Astrocyte of the spinal cord (primary cell): ENCODE data around the gene MCEE.
"Not testable (repeated sequence)": the region's sequence is repeated elsewhere in the genome, so short reads cannot be mapped to it uniquely, and the experiment has no call there.

Experiments used
- DNase-seq: peaks from one replicate; pipeline ENCODE4 v3.0.0; 2011; ENCODE audit warnings: low read depth, low spot score
- H3K4me3 ChIP-seq: 2 replicates; pipeline ENCODE4 v1.5.1; 2011; ENCODE audit warnings: low read depth, mild to moderate bottlenecking, low read length, moderate library complexity
- CTCF ChIP-seq: IDR thresholded peaks from 2 replicates; pipeline ENCODE4 v1.5.1; 2012; ENCODE audit warnings: low read depth, mild to moderate bottlenecking, low read length, inconsistent platforms
- in situ Hi-C: cut with HindIII; loops from 2 replicates; pipeline ENCODE4 v1.10.0; 2017; ENCODE audit warnings: low sequenced_read_pairs

Gene MCEE

DNA sequence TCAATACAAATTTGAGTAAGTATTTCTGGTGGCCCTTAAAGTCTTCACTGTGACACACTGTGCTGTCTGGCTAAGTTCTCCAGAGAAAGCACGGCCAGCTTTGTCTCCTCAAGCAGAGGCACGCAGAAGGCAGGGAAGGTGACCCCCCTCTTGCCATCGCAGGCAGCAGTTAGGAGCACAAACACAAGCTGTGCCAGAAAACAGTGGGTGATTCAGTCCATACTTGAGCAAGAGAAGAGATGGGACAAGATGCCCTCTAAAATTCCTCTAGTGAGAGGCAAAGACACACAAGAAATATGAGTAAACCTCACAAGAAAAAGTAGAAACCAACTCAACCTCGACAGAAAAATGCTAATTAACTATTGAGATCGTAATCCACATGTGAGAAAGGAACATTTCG lies 9.8 kb downstream of the MCEE start:
- H3K4me3 ChIP-seq = no peak overlapping the region
- no peak for DNase-seq
- in situ Hi-C loops = no loop called here
- TF ChIP-seq CTCF = no peak

DNA sequence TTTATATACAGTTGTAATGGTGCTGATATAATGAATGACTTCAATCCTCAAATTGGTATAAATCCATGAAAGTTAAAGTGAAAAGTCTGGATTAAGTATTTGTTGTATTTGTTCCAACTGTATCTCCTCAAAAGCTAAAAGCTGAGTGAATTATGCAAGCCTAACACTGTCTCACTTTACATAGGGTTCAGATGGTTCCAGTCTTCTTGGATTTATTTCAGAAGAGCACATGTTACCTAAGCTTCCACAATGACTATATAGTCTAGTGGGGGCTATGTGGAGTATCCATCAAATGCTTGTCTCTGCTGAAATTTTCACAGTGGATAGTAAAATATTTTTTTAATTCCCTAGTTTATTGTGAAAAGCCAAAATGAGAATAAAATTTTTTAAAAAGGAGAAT lies 13.0 kb downstream of the MCEE start:
- DNase-seq = no peak
- in situ Hi-C loops = no loop called here
- no peak for TF ChIP-seq CTCF
- no peak overlapping the region for H3K4me3 ChIP-seq

DNA sequence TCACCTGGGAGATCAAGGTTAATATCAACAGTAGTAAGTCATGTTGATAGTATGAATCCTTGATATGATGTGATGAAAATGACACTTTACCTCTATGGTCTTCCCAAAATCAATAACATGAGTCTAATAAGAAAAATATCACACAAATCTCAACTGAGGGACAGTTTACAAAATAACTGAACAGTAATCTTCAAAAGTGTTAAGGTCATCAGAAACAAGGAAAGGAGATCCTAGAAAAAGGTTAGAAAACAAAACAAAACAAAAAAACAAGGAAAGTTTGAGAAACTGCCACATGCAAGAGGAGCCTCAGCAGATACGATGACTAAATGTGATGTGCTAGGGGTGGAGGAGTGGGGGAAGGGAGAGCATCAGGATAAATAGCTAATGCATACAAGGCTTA lies 16.2 kb downstream of the MCEE start:
- no peak for TF ChIP-seq CTCF
- no peak for DNase-seq
- in situ Hi-C loops = no loop called here
- no peak overlapping the region for H3K4me3 ChIP-seq

DNA sequence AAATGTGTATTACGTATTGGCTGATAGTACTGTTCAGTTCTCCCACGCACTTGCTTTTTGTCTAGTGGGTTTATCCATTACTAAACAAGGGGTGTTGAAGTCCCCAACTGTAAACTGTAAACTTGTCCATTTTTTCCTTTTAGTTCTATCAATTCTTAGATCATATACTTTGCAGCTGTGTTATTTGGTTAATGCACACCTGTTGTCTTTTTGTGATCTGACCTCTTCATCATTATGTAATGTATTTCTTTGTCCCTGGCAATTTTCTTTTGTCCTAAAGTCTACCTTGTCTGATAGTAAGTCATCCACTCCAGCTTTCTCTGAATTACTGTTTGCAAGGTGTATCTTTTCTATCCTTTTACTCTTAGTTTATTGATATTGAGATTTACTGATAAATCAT lies 21.9 kb downstream of the MCEE start:
- TF ChIP-seq CTCF = no peak
- no peak overlapping the region for H3K4me3 ChIP-seq
- in situ Hi-C loops = no loop called here
- no peak for DNase-seq

- H3K4me3 ChIP-seq, in situ Hi-C loops, DNase-seq: not testable (repeated sequence)
Observed at GRCh38 chr2:71106463-71106862, 23.6 kb downstream of the MCEE start.

- TF ChIP-seq CTCF = no peak
- no peak overlapping the region for H3K4me3 ChIP-seq
- in situ Hi-C loops = no loop called here
- DNase-seq = no peak
Observed at GRCh38 chr2:71103809-71104208, 26.2 kb downstream of the MCEE start.

GRCh38 chr2:71102981-71103681 lies 26.9 kb downstream of the MCEE start:
- DNase-seq = no peak
- no peak overlapping the region for H3K4me3 ChIP-seq
- in situ Hi-C loops = no loop called here
- TF ChIP-seq CTCF = no peak
